Lower lobe of right lung (tissue), 2 donors: ENCODE results near the gene ATP8A1. TPM values are rescaled to one million over a fixed set of nuclear protein-coding genes. Genes with fewer than 3 reads are reported as not detected.

ENCODE experiments used
- ATAC-seq, 2 donors: fragments of 200-7000 bp; cut with Tn5 transposase; one replicate each; pipeline ENCODE4 v1.9.1; 2020 to 2022; ENCODE audit warnings: mild to moderate bottlenecking in 2 of 2, moderate library complexity in 2 of 2
- DNase-seq: peaks from one replicate; pipeline ENCODE4 v3.0.0-alpha.2; 2020
- H3K27ac ChIP-seq: fragments of 200-600 bp; one replicate; pipeline ENCODE4 v1.8.0; 2022
- H3K27me3 ChIP-seq: fragments of 200-600 bp; one replicate; pipeline ENCODE4 v1.8.0; 2022; ENCODE audit warnings: low read depth
- H3K36me3 ChIP-seq: fragments of 200-600 bp; one replicate; pipeline ENCODE4 v1.8.0; 2022; ENCODE audit warnings: mild to moderate bottlenecking
- H3K4me1 ChIP-seq: fragments of 200-600 bp; one replicate; pipeline ENCODE4 v1.8.0; 2022
- H3K4me3 ChIP-seq: fragments of 200-600 bp; one replicate; pipeline ENCODE4 v1.8.0; 2022; ENCODE audit warnings: mild to moderate bottlenecking
- H3K9me3 ChIP-seq: fragments of 200-600 bp; one replicate; pipeline ENCODE4 v1.8.0; 2022
- CTCF ChIP-seq: fragments of 200-600 bp; IDR thresholded peaks from one replicate; pipeline ENCODE4 v1.8.0; 2022; ENCODE audit warnings: antibody characterized with exemption, mild to moderate bottlenecking
- intact Hi-C: fragments of 100-400 bp; cut with DNase I; formaldehyde crosslinking; loops from one replicate; pipeline ENCODE4 v1.11.0; 2022
- total RNA-seq: library from RNA; stranded (reverse); fragmentation: NEBNext Ultra II Directional; extraction: Animal tissue kit (Norgen Biotek cat#: 25700); gene quantifications from one replicate; pipeline ENCODE4 v1.2.1, GENCODE V29; 2021
- donor health status: DM: no; HTN: yes; CAD: no; lungs with severe emphysema.

Gene ATP8A1
- total RNA-seq, 1 donor from 2014 or later = 84.7 TPM

- Histone ChIP-seq H3K4me1 (peaks cover 42% of the 10 kb centered on the region), H3K36me3 (no peaks in the 10 kb centered on the region), H3K9me3 (no peaks in the 10 kb centered on the region), H3K27ac (no peak overlapping the region), H3K27me3 (no peaks in the 10 kb centered on the region), H3K4me3 (no peak overlapping the region)
- DNase-seq = no peak
- no peak for TF ChIP-seq CTCF
- ATAC-seq = no peak
- intact Hi-C loops = no loop called here
Observed at GRCh38 chr4:42641656-42642055, 15.2 kb downstream of the ATP8A1 start.

- no peaks in the 10 kb centered on the region for H3K27me3 ChIP-seq
- H3K27ac ChIP-seq = no peak overlapping the region
- peaks cover 42% of the 10 kb centered on the region for H3K4me1 ChIP-seq
- H3K9me3 ChIP-seq = no peaks in the 10 kb centered on the region
- DNase-seq (no peak), ATAC-seq (no peak)
- no peak overlapping the region for H3K4me3 ChIP-seq
- no peak for TF ChIP-seq CTCF
- intact Hi-C loops = no loop called here
- no peaks in the 10 kb centered on the region for H3K36me3 ChIP-seq
Observed at GRCh38 chr4:42641161-42641560, 15.7 kb downstream of the ATP8A1 start.

- ATAC-seq = peak in 1 of 2 donors; percentile 29
- DNase-seq = no peak
- H3K27me3 ChIP-seq = no peaks in the 10 kb centered on the region
Observed at GRCh38 chr4:42640613-42641012, 16.3 kb downstream of the ATP8A1 start.

GRCh38 chr4:42638993-42639392, 17.9 kb downstream of the ATP8A1 start:
- no peak for TF ChIP-seq CTCF
- Histone ChIP-seq H3K4me1 (peaks cover 42% of the 10 kb centered on the region), H3K36me3 (no peaks in the 10 kb centered on the region), H3K4me3 (no peak overlapping the region), H3K27me3 (no peaks in the 10 kb centered on the region), H3K27ac (no peak overlapping the region), H3K9me3 (no peaks in the 10 kb centered on the region)
- intact Hi-C loops = no loop called here
- no peak for DNase-seq
- ATAC-seq = no peak

More at GRCh38 chr4:42640613-42641012, 16.3 kb downstream of the ATP8A1 start:
- H3K4me1 ChIP-seq = peaks cover 42% of the 10 kb centered on the region
- H3K4me3 ChIP-seq = no peak overlapping the region
- intact Hi-C loops = no loop called here
- H3K27ac ChIP-seq = no peak overlapping the region
- TF ChIP-seq CTCF = no peak
- H3K9me3 ChIP-seq = no peaks in the 10 kb centered on the region
- no peaks in the 10 kb centered on the region for H3K36me3 ChIP-seq

GRCh38 chr4:42638321-42638720, 18.6 kb downstream of the ATP8A1 start:
- Histone ChIP-seq H3K27me3 (no peaks in the 10 kb centered on the region), H3K27ac (no peak overlapping the region), H3K9me3 (no peaks in the 10 kb centered on the region), H3K4me3 (no peak overlapping the region), H3K36me3 (no peaks in the 10 kb centered on the region), H3K4me1 (peaks cover 41% of the 10 kb centered on the region)
- intact Hi-C loops = no loop called here
- TF ChIP-seq CTCF = no peak
- peak in 1 of 2 donors; percentile 40 for ATAC-seq
- DNase-seq = no peak

- H3K4me1 ChIP-seq = peaks cover 41% of the 10 kb centered on the region
- intact Hi-C loops = no loop called here
- no peaks in the 10 kb centered on the region for H3K9me3 ChIP-seq
- DNase-seq (no peak), ATAC-seq (no peak)
- H3K27me3 ChIP-seq = no peaks in the 10 kb centered on the region
- no peak for TF ChIP-seq CTCF
- H3K27ac ChIP-seq = no peak overlapping the region
- H3K36me3 ChIP-seq = no peaks in the 10 kb centered on the region
- H3K4me3 ChIP-seq = no peak overlapping the region
Observed at GRCh38 chr4:42637867-42638266, 19.0 kb downstream of the ATP8A1 start.
